Epithelial cell of esophagus (primary cell): Measurements from ENCODE around the gene LAT.

Experiments
- DNase-seq: peaks from one replicate; pipeline ENCODE4 v3.0.0; 2010; ENCODE audit warnings: low read depth
- H3K4me3 ChIP-seq: 2 replicates; pipeline ENCODE4 v1.5.1; 2011; ENCODE audit warnings: mild to moderate bottlenecking, low read length, control low read depth
- TF ChIP-seq, protein P1 (sequence below): IDR thresholded peaks from 2 replicates; pipeline ENCODE4 v1.5.1; 2011; ENCODE audit warnings: low read depth, mild to moderate bottlenecking, low read length, control low read depth, inconsistent platforms; ENCODE audit not compliant: insufficient read depth; ENCODE audit errors: missing control alignments

The LAT gene

DNA sequence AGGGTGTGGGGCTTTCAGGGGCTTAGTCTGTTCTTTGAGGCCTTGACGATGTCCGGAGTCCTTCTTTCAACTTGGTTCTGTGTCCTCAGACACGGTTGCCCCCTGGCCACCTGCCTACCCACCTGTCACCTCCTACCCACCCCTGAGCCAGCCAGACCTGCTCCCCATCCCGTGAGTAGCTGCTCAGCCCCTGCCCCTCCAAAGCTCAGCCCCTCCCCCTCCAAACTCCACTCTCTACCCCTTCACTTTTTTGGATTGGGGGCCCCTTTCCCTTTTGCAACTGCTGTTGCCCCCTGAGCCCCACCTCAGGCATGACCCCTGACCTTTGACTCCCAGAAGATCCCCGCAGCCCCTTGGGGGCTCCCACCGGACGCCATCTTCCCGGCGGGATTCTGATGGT is 1.2 kb downstream of the LAT start:
- no peak overlapping the region for H3K4me3 ChIP-seq
- no peak for DNase-seq
- TF ChIP-seq, protein P1, sequence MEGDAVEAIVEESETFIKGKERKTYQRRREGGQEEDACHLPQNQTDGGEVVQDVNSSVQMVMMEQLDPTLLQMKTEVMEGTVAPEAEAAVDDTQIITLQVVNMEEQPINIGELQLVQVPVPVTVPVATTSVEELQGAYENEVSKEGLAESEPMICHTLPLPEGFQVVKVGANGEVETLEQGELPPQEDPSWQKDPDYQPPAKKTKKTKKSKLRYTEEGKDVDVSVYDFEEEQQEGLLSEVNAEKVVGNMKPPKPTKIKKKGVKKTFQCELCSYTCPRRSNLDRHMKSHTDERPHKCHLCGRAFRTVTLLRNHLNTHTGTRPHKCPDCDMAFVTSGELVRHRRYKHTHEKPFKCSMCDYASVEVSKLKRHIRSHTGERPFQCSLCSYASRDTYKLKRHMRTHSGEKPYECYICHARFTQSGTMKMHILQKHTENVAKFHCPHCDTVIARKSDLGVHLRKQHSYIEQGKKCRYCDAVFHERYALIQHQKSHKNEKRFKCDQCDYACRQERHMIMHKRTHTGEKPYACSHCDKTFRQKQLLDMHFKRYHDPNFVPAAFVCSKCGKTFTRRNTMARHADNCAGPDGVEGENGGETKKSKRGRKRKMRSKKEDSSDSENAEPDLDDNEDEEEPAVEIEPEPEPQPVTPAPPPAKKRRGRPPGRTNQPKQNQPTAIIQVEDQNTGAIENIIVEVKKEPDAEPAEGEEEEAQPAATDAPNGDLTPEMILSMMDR: no peak

- no peak for DNase-seq
- no peak overlapping the region for H3K4me3 ChIP-seq
- TF ChIP-seq, protein P1: no peak
Measured at GRCh38 chr16:28986492-28986891, 1.6 kb downstream of the LAT start.

GRCh38 chr16:28987170-28987853 is 2.5 kb downstream of the LAT start:
- TF ChIP-seq, protein P1: no peak
- DNase-seq: no peak
- H3K4me3 ChIP-seq: no peak overlapping the region

GRCh38 chr16:28989363-28989762 is 4.5 kb downstream of the LAT start:
- no peak for DNase-seq
- TF ChIP-seq, protein P1: no peak
- H3K4me3 ChIP-seq: no peak overlapping the region

- TF ChIP-seq, protein P1: no peak
- no peak for DNase-seq
- H3K4me3 ChIP-seq: no peak overlapping the region
Measured at GRCh38 chr16:28990375-28991040, 5.7 kb downstream of the LAT start.

GRCh38 chr16:28991687-28992086 is 6.8 kb downstream of the LAT start:
- H3K4me3 ChIP-seq: no peak overlapping the region
- no peak for DNase-seq
- TF ChIP-seq, protein P1: no peak
